SK-N-SH (cell line): ENCODE data around the gene GBP7. TPM values are rescaled to one million over a fixed set of nuclear protein-coding genes. Genes with fewer than 3 reads are reported as not detected.
"Not testable (repeated sequence)": the region's sequence is repeated elsewhere in the genome, so short reads cannot be mapped to it uniquely, and the experiment has no call there.

Experiments used
- CTCF ChIA-PET: fragments of 300-600, 350-600 bp; formaldehyde crosslinking; extraction: SDS; loops from one replicate; lab custom pipeline; 2021; lab: Yijun Ruan, JAX
- POLR2A ChIA-PET: fragments of 350-600 bp; sonication (Branson Sonifier 250); formaldehyde crosslinking; extraction: SDS; loops from one replicate; lab custom pipeline; 2020; ENCODE audit warnings: antibody characterized with exemption, inconsistent platforms; lab: Yijun Ruan, JAX
- DNase-seq: peaks from one replicate; pipeline ENCODE4 v3.0.0; 2012
- H2AFZ ChIP-seq: fragments of 200-600 bp; sonication (generic); 2 replicates; pipeline ENCODE4 v1.8.1; 2016; ENCODE audit warnings: antibody characterized with exemption, mild to moderate bottlenecking, low read depth
- H3F3A ChIP-seq: fragments of 200-600 bp; sonication (generic); replicated peaks from 2 replicates; pipeline ENCODE3; 2016; ENCODE audit warnings: antibody characterized with exemption, mild to moderate bottlenecking; ENCODE audit not compliant: insufficient read depth
- H3K27ac ChIP-seq, 2 experiments: fragments of 200-500 bp in 1 of 2; fragments of 200-600 bp in 1 of 2; sonication (Bioruptor generic) in 1 of 2; sonication (generic), shearing (Covaris generic) in 1 of 2; 2 replicates each; pipeline versions ENCODE4 v1.5.1 to v1.6.1; 2014 to 2016; ENCODE audit warnings: low read depth in 2 of 2, inconsistent platforms in 1 of 2, low read length in 1 of 2, mild to moderate bottlenecking in 1 of 2, mixed read lengths in 1 of 2
- H3K27me3 ChIP-seq: fragments of 200-600 bp; sonication (generic), shearing (Covaris generic); 2 replicates; pipeline ENCODE4 v1.6.1; 2016; ENCODE audit warnings: mixed run types; ENCODE audit not compliant: insufficient read depth
- H3K36me3 ChIP-seq, 2 experiments: fragments of 200-500 bp in 1 of 2; fragments of 200-600 bp in 1 of 2; sonication (Bioruptor generic) in 1 of 2; sonication (generic) in 1 of 2; replicated peaks in 1 of 2; 2 replicates each; pipeline versions ENCODE3 to v1.5.1; 2014 to 2016; ENCODE audit warnings: low read length in 1 of 2, mild to moderate bottlenecking in 1 of 2; ENCODE audit not compliant: insufficient read depth in 2 of 2, control insufficient read depth in 1 of 2
- H3K4me1 ChIP-seq, 2 experiments: fragments of 200-500 bp in 1 of 2; fragments of 200-600 bp in 1 of 2; sonication (Bioruptor generic) in 1 of 2; sonication (generic), shearing (Covaris generic) in 1 of 2; 2 replicates each; pipeline versions ENCODE4 v1.5.1 to v1.6.1; 2014 to 2016; ENCODE audit warnings: low read depth in 1 of 2, low read length in 1 of 2, mixed run types in 1 of 2; ENCODE audit not compliant: insufficient read depth in 2 of 2, control insufficient read depth in 1 of 2
- H3K4me2 ChIP-seq: fragments of 200-600 bp; sonication (generic), shearing (Covaris generic); 2 replicates; pipeline ENCODE4 v1.6.1; 2017; ENCODE audit warnings: mixed run types
- H3K4me3 ChIP-seq, 2 experiments: fragments of 200-500 bp in 1 of 2; fragments of 200-600 bp in 1 of 2; sonication (Bioruptor generic) in 1 of 2; sonication (generic), shearing (Covaris generic) in 1 of 2; 2 replicates each; pipeline versions ENCODE4 v1.5.1 to v1.8.1; 2014 to 2016; ENCODE audit warnings: low read depth in 2 of 2, inconsistent platforms in 1 of 2, low read length in 1 of 2, mild to moderate bottlenecking in 1 of 2, mixed read lengths in 1 of 2, moderate library complexity in 1 of 2
- H3K79me2 ChIP-seq: fragments of 200-600 bp; sonication (generic); 2 replicates; pipeline ENCODE4 v1.8.1; 2017; ENCODE audit warnings: mild to moderate bottlenecking; ENCODE audit not compliant: insufficient read depth
- H3K9ac ChIP-seq: fragments of 200-600 bp; sonication (generic); 2 replicates; pipeline ENCODE4 v1.6.1; 2017; ENCODE audit warnings: mixed run types
- H3K9me2 ChIP-seq: fragments of 200-600 bp; sonication (generic); 2 replicates; pipeline ENCODE4 v1.6.1; 2017; ENCODE audit warnings: mixed run types
- H3K9me3 ChIP-seq: fragments of 200-600 bp; sonication (generic); 2 replicates; pipeline ENCODE4 v1.6.1; 2017; ENCODE audit warnings: mixed run types, mild to moderate bottlenecking, moderate library complexity
- H4K20me1 ChIP-seq: fragments of 200-600 bp; sonication (generic); 2 replicates; pipeline ENCODE4 v1.6.1; 2017; ENCODE audit warnings: mild to moderate bottlenecking, mixed run types; ENCODE audit not compliant: insufficient read depth
- EZH2phosphoT487 ChIP-seq: fragments of 200-600 bp; sonication (generic); IDR thresholded peaks from 2 replicates; pipeline ENCODE4 v1.6.1; 2017; ENCODE audit warnings: low read depth, mixed run types, mild to moderate bottlenecking, antibody characterized with exemption, moderate library complexity, borderline replicate concordance
- GABPA ChIP-seq: IDR thresholded peaks from 2 replicates; pipeline ENCODE4 v1.4.0; 2012; ENCODE audit warnings: low read depth, mild to moderate bottlenecking
- NFIC ChIP-seq: IDR thresholded peaks from 2 replicates; pipeline ENCODE4 v1.4.0; 2012; ENCODE audit warnings: borderline replicate concordance
- NRF1 ChIP-seq: IDR thresholded peaks from 2 replicates; pipeline ENCODE4 v1.6.1; 2012; ENCODE audit warnings: low read depth, mild to moderate bottlenecking, low read length
- POLR2AphosphoS5 ChIP-seq: IDR thresholded peaks from 2 replicates; pipeline ENCODE4 v1.6.1; 2012; ENCODE audit warnings: low read depth, low read length
- RCOR1 ChIP-seq: fragments of 150-350 bp; IDR thresholded peaks from 2 replicates; pipeline ENCODE4 v1.6.1; 2017; ENCODE audit warnings: antibody characterized with exemption, low read length
- RXRA ChIP-seq: IDR thresholded peaks from 2 replicates; pipeline ENCODE4 v1.4.0; 2012; ENCODE audit warnings: low read depth, mild to moderate bottlenecking, borderline replicate concordance
- SIN3A ChIP-seq: IDR thresholded peaks from 2 replicates; pipeline ENCODE4 v1.6.1; 2012; ENCODE audit warnings: low read depth, mild to moderate bottlenecking, low read length, moderate library complexity, borderline replicate concordance
- SMC3 ChIP-seq: IDR thresholded peaks from 2 replicates; pipeline ENCODE4 v1.6.1; 2012; ENCODE audit warnings: low read depth, low read length, improper control_type of control experiment
- WGBS: methylation state at CpG from one replicate; pipeline ENCODE4 v1.1.6; 2017; ENCODE audit warnings: low lambda C conversion rate; 5-methylcytosine and 5-hydroxymethylcytosine counted together
- polyA plus RNA-seq, 3 experiments: library from polyadenylated mRNA; depleted of rRNA; stranded (reverse); fragments of >200 nt; gene quantifications; 2 replicates each; pipeline ENCODE4 v1.2.3, GENCODE V29; 2012

Gene GBP7
- polyA plus RNA-seq, 1 of the 3 experiments (the other 2 are of a cell fraction) = not detected

DNA sequence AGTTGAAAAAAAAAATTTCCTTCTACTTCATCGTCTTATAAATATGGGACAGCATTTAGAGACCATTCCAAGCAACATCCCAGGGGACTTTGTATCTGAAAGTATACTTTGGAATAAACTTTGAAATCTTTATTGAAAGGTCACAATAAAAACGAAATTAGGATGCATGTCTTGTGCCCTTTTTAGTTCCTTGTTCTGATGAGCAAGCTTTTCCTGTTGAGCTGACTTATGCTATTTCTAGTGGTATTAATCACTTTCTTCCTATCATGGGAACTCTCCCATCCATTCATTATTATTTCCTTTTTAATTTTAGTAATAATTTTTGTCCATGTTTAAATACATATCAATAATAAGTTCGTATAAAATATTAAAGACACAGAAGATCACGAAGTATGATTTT is 45.9 kb downstream of the GBP7 start (continued):
- TF ChIP-seq EZH2phosphoT487 (no peak), GABPA (no peak), SIN3A (no peak), RCOR1 (no peak), POLR2AphosphoS5 (no peak), NFIC (no peak), RXRA (no peak), SMC3 (no peak), NRF1 (no peak)

DNA sequence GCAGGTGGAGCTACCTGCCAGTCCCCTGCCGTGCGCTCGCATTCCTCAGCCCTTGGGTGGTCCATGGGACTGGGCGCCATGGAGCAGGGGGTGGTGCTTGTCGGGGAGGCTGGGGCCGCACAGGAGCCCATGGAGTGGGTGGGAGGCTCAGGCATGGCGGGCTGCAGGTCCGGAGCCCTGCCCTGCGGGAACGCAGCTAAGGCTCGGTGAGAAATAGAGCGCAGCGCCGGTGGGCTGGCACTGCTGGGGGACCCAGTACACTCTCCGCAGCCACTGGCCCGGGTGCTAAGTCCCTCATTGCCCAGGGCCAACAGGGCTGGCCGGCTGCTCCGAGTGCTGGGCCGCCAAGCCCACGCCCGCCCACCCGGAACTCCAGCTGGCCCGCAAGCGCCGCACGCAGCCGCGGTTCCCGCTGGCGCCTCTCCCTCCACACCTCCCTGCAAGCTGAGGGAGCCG is 47.8 kb downstream of the GBP7 start:
- peak overlapping the region; percentile 71; the same call in 1 of the 2 replicates for H3K4me2 ChIP-seq
- CTCF ChIA-PET = interaction anchor here (1.0 to 1.6 kb wide), 2 partner anchors 21 to 130 kb away, joined by 3 read pairs; no protein-coding TSS in a partner anchor

GRCh38 chr1:89126602-89127565 is 48.9 kb downstream of the GBP7 start:
- POLR2A ChIA-PET, H3K27me3 ChIP-seq, H3K4me3 ChIP-seq, H4K20me1 ChIP-seq, H2AFZ ChIP-seq, H3K9me2 ChIP-seq, DNase-seq, H3K79me2 ChIP-seq, H3K36me3 ChIP-seq, H3K9ac ChIP-seq, H3K9me3 ChIP-seq: not testable (repeated sequence)
- CTCF ChIA-PET = interaction anchor here (1.0 to 1.6 kb wide), 2 partner anchors 22 to 129 kb away, joined by 3 read pairs; no protein-coding TSS in a partner anchor
- WGBS = 90% methylated on average over 23 of the region's 23 CpGs
- Histone ChIP-seq H3K4me2 (peak overlapping the region; percentile 78; the same call in 1 of the 2 replicates), H3K4me1 (peaks cover 7 to 23% of the 10 kb centered on the region in 2 experiments; a peak in 3 of 4 replicates), H3K27ac (peak overlapping the region in 1 of 2 experiments; percentile 60; a peak in 1 of 4 replicates), H3F3A (peaks cover 10% of the 10 kb centered on the region)

More for the DNA sequence above, 47.8 kb downstream of the GBP7 start:
- H2AFZ ChIP-seq, H3K9me3 ChIP-seq, POLR2A ChIA-PET, H3K9ac ChIP-seq, DNase-seq, H3K27ac ChIP-seq, H3K79me2 ChIP-seq, H4K20me1 ChIP-seq, H3K27me3 ChIP-seq, H3K9me2 ChIP-seq, H3K36me3 ChIP-seq: not testable (repeated sequence)
- H3F3A ChIP-seq = peaks cover 10% of the 10 kb centered on the region
- WGBS = 52% methylated on average over 16 of the region's 31 CpGs
- H3K4me1 ChIP-seq = peaks cover 7 to 23% of the 10 kb centered on the region in 2 experiments; a peak in 3 of 4 replicates
- peak overlapping the region; percentile 39 to 53; a peak in 3 of 4 replicates for H3K4me3 ChIP-seq
